ENCODE measurements around the gene KAZN. TPM values are rescaled to one million over a fixed set of nuclear protein-coding genes. Genes with fewer than 3 reads are reported as not detected.

KAZN gene
- total RNA-seq, 1 donor from 2014 or later, result 3.7 TPM

DNA sequence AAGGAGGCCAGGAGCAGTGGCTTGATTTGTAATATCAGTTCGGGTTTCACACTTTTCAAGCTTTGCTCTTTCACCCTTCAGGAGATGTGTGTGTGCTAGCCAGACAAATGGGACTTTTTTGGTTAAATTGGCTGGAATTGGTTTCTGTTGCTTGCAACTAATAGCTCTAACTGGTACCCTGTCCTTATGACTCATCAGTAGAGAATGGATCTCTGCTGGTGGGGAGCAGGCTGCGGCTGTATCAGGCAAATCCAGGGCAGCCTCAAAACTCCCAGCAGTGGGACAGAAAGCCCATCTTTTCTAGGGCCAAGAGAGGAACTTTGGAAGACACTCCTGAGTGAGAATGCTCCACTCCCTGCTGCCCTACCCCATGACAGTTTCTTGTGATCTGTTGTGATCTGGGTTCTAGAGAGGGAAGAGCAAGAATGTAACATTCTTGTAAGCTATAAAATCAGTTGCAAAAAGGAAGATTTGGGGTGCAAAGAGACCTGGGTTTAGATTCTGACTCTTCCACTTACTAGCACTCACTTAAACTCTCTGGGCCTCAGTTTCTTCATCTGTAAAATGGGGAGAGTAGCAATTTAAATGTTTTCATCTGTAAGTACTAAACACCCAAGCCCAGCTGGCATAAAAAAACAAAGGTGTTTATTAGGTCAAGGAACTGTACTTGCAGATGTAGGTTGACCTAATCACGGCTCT, 298.0 kb downstream of the KAZN start:
- peaks cover 0 to 33% (median 18%) of the 10 kb centered on the region in 3 donors for H3K27me3 ChIP-seq (ENCODE audit: control insufficient read depth in 3 of 3, insufficient read depth in 3 of 3, low read length in 3 of 3)

GRCh38 chr1:14897080-14897449, 298.6 kb downstream of the KAZN start:
- H3K27me3 ChIP-seq (ENCODE audit: control insufficient read depth in 3 of 3, insufficient read depth in 3 of 3, low read length in 3 of 3), result peaks cover 0 to 30% (median 18%) of the 10 kb centered on the region in 3 donors
- no peak overlapping the region for H3K9ac ChIP-seq (ENCODE audit: low read depth in 1 of 3, low read length in 3 of 3)
- no peak overlapping the region for H3K27ac ChIP-seq (ENCODE audit: low read depth, low read length)
- no peaks in the 10 kb centered on the region for H3K9me3 ChIP-seq (ENCODE audit: control insufficient read depth in 3 of 3, low read length in 3 of 3)
- H3K4me3 ChIP-seq (ENCODE audit: low read length in 3 of 3), result no peak overlapping the region
- H3K36me3 ChIP-seq (ENCODE audit: control insufficient read depth in 3 of 3, insufficient read depth in 3 of 3, low read length in 3 of 3), result no peaks in the 10 kb centered on the region
- no peaks in the 10 kb centered on the region for H3K4me1 ChIP-seq (ENCODE audit: control insufficient read depth in 3 of 3, insufficient read depth in 3 of 3, low read length in 3 of 3)

More for the DNA sequence above, 298.0 kb downstream of the KAZN start:
- no peak overlapping the region for H3K9ac ChIP-seq (ENCODE audit: low read depth in 1 of 3, low read length in 3 of 3)
- H3K4me3 ChIP-seq (ENCODE audit: low read length in 3 of 3), result no peak overlapping the region
- H3K4me1 ChIP-seq (ENCODE audit: control insufficient read depth in 3 of 3, insufficient read depth in 3 of 3, low read length in 3 of 3), result no peaks in the 10 kb centered on the region
- H3K27ac ChIP-seq (ENCODE audit: low read depth, low read length), result no peak overlapping the region
- H3K9me3 ChIP-seq (ENCODE audit: control insufficient read depth in 3 of 3, low read length in 3 of 3), result no peaks in the 10 kb centered on the region
- H3K36me3 ChIP-seq (ENCODE audit: control insufficient read depth in 3 of 3, insufficient read depth in 3 of 3, low read length in 3 of 3), result no peaks in the 10 kb centered on the region

DNA sequence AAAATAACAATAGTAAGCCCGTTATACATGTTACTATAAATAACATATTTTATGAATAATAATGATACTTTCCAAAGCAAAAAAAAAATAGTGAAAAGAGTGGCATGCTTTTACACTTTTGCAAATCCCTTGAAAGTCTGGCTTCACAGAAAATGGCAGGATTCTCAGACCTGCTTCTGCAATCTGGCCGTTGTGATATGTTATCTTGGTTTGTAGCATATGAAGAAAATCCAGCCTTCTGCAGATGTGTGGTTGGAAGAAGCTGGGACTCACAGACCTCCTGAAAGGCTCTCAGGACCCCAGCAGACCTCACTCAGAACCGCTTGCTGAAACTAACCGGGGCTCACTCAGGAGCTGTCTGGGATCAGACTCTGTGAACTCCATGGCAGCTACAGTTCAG, 299.1 kb downstream of the KAZN start:
- Histone ChIP-seq H3K4me1 (ENCODE audit: control insufficient read depth in 3 of 3, insufficient read depth in 3 of 3, low read length in 3 of 3) (no peaks in the 10 kb centered on the region), H3K27me3 (ENCODE audit: control insufficient read depth in 3 of 3, insufficient read depth in 3 of 3, low read length in 3 of 3) (peaks cover 0 to 28% (median 18%) of the 10 kb centered on the region in 3 donors), H3K9me3 (ENCODE audit: control insufficient read depth in 3 of 3, low read length in 3 of 3) (no peaks in the 10 kb centered on the region), H3K9ac (ENCODE audit: low read depth in 1 of 3, low read length in 3 of 3) (no peak overlapping the region), H3K27ac (ENCODE audit: low read depth, low read length) (no peak overlapping the region), H3K36me3 (ENCODE audit: control insufficient read depth in 3 of 3, insufficient read depth in 3 of 3, low read length in 3 of 3) (no peaks in the 10 kb centered on the region), H3K4me3 (ENCODE audit: low read length in 3 of 3) (no peak overlapping the region)

DNA sequence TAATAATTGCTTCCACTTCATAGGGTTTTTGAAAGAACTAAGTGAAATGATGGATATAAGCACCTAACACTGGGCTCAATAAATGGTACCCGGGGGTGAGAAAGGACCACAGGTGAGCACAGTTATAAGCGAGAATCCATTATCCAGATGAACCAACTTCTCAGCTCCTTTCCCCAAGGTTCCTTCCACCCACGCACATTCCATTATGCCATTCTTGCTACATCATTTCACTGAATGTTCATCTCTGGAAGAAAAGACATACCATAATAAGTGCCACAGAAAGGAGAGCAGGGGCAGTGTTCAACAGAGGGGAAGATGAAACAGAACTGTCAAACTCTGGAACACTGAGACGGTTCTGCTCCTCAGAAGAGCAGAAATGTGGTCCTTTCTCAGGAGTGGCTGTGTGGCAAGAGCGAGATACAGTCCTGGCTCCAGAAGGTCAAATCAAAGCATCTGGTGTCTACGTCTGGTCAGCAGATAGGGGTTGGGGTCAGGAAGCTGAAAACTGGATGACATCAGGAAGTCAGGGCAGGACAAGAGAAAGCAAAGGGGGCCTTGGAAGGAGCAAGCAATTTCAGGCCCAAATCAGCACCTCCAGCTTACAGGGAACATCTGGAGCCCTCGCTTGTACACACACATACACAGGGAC, 299.6 kb downstream of the KAZN start:
- H3K9me3 ChIP-seq (ENCODE audit: control insufficient read depth in 3 of 3, low read length in 3 of 3), result no peaks in the 10 kb centered on the region
- no peaks in the 10 kb centered on the region for H3K36me3 ChIP-seq (ENCODE audit: control insufficient read depth in 3 of 3, insufficient read depth in 3 of 3, low read length in 3 of 3)
- H3K9ac ChIP-seq (ENCODE audit: low read depth in 1 of 3, low read length in 3 of 3), result no peak overlapping the region
- H3K27ac ChIP-seq (ENCODE audit: low read depth, low read length), result no peak overlapping the region
- H3K27me3 ChIP-seq (ENCODE audit: control insufficient read depth in 3 of 3, insufficient read depth in 3 of 3, low read length in 3 of 3), result peaks cover 0 to 28% (median 18%) of the 10 kb centered on the region in 3 donors
- H3K4me3 ChIP-seq (ENCODE audit: low read length in 3 of 3), result no peak overlapping the region
- H3K4me1 ChIP-seq (ENCODE audit: control insufficient read depth in 3 of 3, insufficient read depth in 3 of 3, low read length in 3 of 3), result no peaks in the 10 kb centered on the region

DNA sequence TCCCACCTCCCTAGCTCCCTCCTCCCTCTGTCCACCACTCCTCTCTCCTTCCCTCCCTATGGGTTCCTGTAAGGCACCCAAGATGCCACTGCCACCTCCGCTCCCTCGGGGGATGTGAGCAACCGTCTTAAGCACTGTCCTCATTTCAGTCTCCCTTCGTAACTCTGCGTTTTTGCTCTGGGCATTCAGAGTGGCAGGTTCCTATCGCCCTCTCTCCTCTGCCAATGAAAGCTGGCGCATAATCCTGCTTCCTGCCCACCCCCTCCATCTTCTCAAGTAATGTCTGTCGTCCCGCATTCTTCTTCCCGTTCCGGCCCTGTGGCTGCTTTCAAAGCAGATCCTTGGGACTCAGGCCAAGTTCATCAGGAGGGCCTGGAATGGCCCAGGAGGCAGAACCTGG, 301.2 kb downstream of the KAZN start:
- Histone ChIP-seq H3K9me3 (ENCODE audit: control insufficient read depth in 3 of 3, low read length in 3 of 3) (no peaks in the 10 kb centered on the region), H3K27me3 (ENCODE audit: control insufficient read depth in 3 of 3, insufficient read depth in 3 of 3, low read length in 3 of 3) (peaks cover 0 to 21% (median 18%) of the 10 kb centered on the region in 3 donors), H3K9ac (ENCODE audit: low read depth in 1 of 3, low read length in 3 of 3) (no peak overlapping the region), H3K4me1 (ENCODE audit: control insufficient read depth in 3 of 3, insufficient read depth in 3 of 3, low read length in 3 of 3) (no peaks in the 10 kb centered on the region), H3K4me3 (ENCODE audit: low read length in 3 of 3) (no peak overlapping the region), H3K36me3 (ENCODE audit: control insufficient read depth in 3 of 3, insufficient read depth in 3 of 3, low read length in 3 of 3) (no peaks in the 10 kb centered on the region), H3K27ac (ENCODE audit: low read depth, low read length) (no peak overlapping the region)

GRCh38 chr1:14901371-14901954, 303.0 kb downstream of the KAZN start:
- Histone ChIP-seq H3K36me3 (ENCODE audit: control insufficient read depth in 3 of 3, insufficient read depth in 3 of 3, low read length in 3 of 3) (no peaks in the 10 kb centered on the region), H3K4me3 (ENCODE audit: low read length in 3 of 3) (no peak overlapping the region), H3K9ac (ENCODE audit: low read depth in 1 of 3, low read length in 3 of 3) (no peak overlapping the region), H3K27me3 (ENCODE audit: control insufficient read depth in 3 of 3, insufficient read depth in 3 of 3, low read length in 3 of 3) (peaks cover 0 to 15% (median 13%) of the 10 kb centered on the region in 3 donors), H3K27ac (ENCODE audit: low read depth, low read length) (no peak overlapping the region), H3K4me1 (ENCODE audit: control insufficient read depth in 3 of 3, insufficient read depth in 3 of 3, low read length in 3 of 3) (no peaks in the 10 kb centered on the region), H3K9me3 (ENCODE audit: control insufficient read depth in 3 of 3, low read length in 3 of 3) (no peaks in the 10 kb centered on the region)

DNA sequence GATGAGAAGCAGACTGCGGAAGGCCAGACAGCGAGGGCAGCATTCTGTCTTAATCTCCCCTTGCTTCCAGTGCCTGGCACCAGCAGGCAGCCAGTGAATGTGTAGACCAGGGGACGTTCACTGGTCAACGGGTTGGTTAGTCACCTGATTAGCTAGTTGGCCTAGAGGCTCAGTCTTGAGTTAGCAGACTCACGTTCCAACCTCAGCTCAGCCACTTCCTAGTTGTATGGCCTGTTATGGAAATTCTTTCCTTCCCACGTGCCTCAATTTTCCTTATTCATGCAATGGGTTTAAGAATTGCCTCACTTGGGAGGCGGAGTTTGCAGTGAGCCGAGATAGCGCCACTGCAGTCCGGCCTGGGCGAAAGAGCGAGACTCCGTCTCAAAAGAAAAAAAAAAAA, 305.4 kb downstream of the KAZN start:
- H3K9me3 ChIP-seq (ENCODE audit: control insufficient read depth in 3 of 3, low read length in 3 of 3), result no peaks in the 10 kb centered on the region

DNA sequence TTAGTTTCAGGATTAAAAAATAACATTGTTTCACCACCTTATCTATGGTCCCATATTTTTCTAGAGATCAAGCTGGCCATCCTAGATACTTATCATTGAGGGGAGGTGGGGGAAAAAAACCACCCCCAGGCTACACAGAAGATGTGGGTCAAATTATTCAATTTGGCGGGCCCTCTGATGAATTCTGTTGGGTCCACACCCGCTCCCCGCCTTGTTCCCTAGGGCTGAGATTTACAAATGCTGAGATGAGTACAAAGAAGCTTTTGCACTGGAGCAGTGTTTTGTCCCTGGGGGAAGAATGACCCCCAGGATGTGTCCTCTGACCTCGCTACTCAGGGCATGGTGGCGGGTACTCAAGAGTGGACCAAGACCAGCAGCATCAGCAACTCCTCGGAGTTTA, 308.2 kb downstream of the KAZN start:
- H3K27me3 ChIP-seq (ENCODE audit: control insufficient read depth in 3 of 3, insufficient read depth in 3 of 3, low read length in 3 of 3), result no peaks in the 10 kb centered on the region
- H3K27ac ChIP-seq (ENCODE audit: low read depth, low read length), result no peak overlapping the region
- H3K9ac ChIP-seq (ENCODE audit: low read depth in 1 of 3, low read length in 3 of 3), result no peak overlapping the region
- H3K36me3 ChIP-seq (ENCODE audit: control insufficient read depth in 3 of 3, insufficient read depth in 3 of 3, low read length in 3 of 3), result no peaks in the 10 kb centered on the region
- H3K9me3 ChIP-seq (ENCODE audit: control insufficient read depth in 3 of 3, low read length in 3 of 3), result no peaks in the 10 kb centered on the region
- H3K4me1 ChIP-seq (ENCODE audit: control insufficient read depth in 3 of 3, insufficient read depth in 3 of 3, low read length in 3 of 3), result peaks cover 0 to 4% (median 4%) of the 10 kb centered on the region in 3 donors
- no peak overlapping the region for H3K4me3 ChIP-seq (ENCODE audit: low read length in 3 of 3)

More for the DNA sequence above, 305.4 kb downstream of the KAZN start:
- no peak overlapping the region for H3K4me3 ChIP-seq (ENCODE audit: low read length in 3 of 3)
- peaks cover 0 to 6% (median 2%) of the 10 kb centered on the region in 3 donors for H3K27me3 ChIP-seq (ENCODE audit: control insufficient read depth in 3 of 3, insufficient read depth in 3 of 3, low read length in 3 of 3)
- no peaks in the 10 kb centered on the region for H3K4me1 ChIP-seq (ENCODE audit: control insufficient read depth in 3 of 3, insufficient read depth in 3 of 3, low read length in 3 of 3)
- no peaks in the 10 kb centered on the region for H3K36me3 ChIP-seq (ENCODE audit: control insufficient read depth in 3 of 3, insufficient read depth in 3 of 3, low read length in 3 of 3)
- H3K9ac ChIP-seq (ENCODE audit: low read depth in 1 of 3, low read length in 3 of 3), result no peak overlapping the region
- no peak overlapping the region for H3K27ac ChIP-seq (ENCODE audit: low read depth, low read length)

DNA sequence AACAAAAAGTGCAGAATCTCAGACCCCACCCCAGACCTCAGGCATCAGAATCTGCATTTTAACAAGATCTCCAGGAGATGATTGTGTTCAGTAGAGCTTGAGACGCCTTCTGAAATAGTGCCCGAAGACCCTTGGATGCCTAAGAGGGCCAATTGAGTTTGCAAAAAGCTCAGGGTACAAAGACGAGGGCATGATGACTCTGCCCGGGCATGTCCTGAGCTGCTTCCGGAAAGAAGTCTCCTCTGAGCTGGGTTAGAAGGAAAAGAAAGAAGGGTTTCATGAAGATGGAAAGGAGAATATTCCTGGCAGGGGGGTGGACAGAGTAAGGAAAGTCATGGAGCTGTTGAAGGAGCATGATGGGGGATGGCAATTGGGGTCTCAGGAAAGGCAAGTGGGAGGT, 308.9 kb downstream of the KAZN start:
- Histone ChIP-seq H3K27ac (ENCODE audit: low read depth, low read length) (no peak overlapping the region), H3K36me3 (ENCODE audit: control insufficient read depth in 3 of 3, insufficient read depth in 3 of 3, low read length in 3 of 3) (no peaks in the 10 kb centered on the region), H3K4me1 (ENCODE audit: control insufficient read depth in 3 of 3, insufficient read depth in 3 of 3, low read length in 3 of 3) (peaks cover 0 to 4% (median 4%) of the 10 kb centered on the region in 3 donors), H3K9me3 (ENCODE audit: control insufficient read depth in 3 of 3, low read length in 3 of 3) (no peaks in the 10 kb centered on the region), H3K4me3 (ENCODE audit: low read length in 3 of 3) (no peak overlapping the region), H3K9ac (ENCODE audit: low read depth in 1 of 3, low read length in 3 of 3) (no peak overlapping the region), H3K27me3 (ENCODE audit: control insufficient read depth in 3 of 3, insufficient read depth in 3 of 3, low read length in 3 of 3) (no peaks in the 10 kb centered on the region)

- Histone ChIP-seq H3K27me3 (ENCODE audit: control insufficient read depth in 3 of 3, insufficient read depth in 3 of 3, low read length in 3 of 3) (no peaks in the 10 kb centered on the region), H3K4me3 (ENCODE audit: low read length in 3 of 3) (no peak overlapping the region), H3K4me1 (ENCODE audit: control insufficient read depth in 3 of 3, insufficient read depth in 3 of 3, low read length in 3 of 3) (peaks cover 0 to 4% (median 4%) of the 10 kb centered on the region in 3 donors), H3K36me3 (ENCODE audit: control insufficient read depth in 3 of 3, insufficient read depth in 3 of 3, low read length in 3 of 3) (no peaks in the 10 kb centered on the region), H3K9me3 (ENCODE audit: control insufficient read depth in 3 of 3, low read length in 3 of 3) (no peaks in the 10 kb centered on the region), H3K27ac (ENCODE audit: low read depth, low read length) (no peak overlapping the region), H3K9ac (ENCODE audit: low read depth in 1 of 3, low read length in 3 of 3) (no peak overlapping the region)
These were observed 310.8 kb downstream of the KAZN start for GRCh38 chr1:14909273-14909672.
